Aorta (tissue), 5 donors: Measurements from ENCODE around the gene ZNF616. TPM values are rescaled to one million over a fixed set of nuclear protein-coding genes. Genes with fewer than 3 reads are reported as not detected.
"Not testable (repeated sequence)": the region's sequence is repeated elsewhere in the genome, so short reads cannot be mapped to it uniquely, and the experiment has no call there.

ENCODE experiments used
- ATAC-seq: fragments of 200-7000 bp; cut with Tn5 transposase; one replicate; pipeline ENCODE4 v1.9.1; 2022; ENCODE audit warnings: moderate library complexity; ENCODE audit not compliant: low FRiP score
- DNase-seq, 2 donors: peaks; one replicate each; pipeline ENCODE4 v3.0.0-alpha.2; 2020
- H3K27ac ChIP-seq, 2 donors: one replicate each; pipeline ENCODE4 v1.5.1; 2013; ENCODE audit warnings: low read length in 2 of 2, mild to moderate bottlenecking in 2 of 2, moderate library complexity in 2 of 2, control low read depth in 1 of 2, inconsistent platforms in 1 of 2, low read depth in 1 of 2
- H3K27me3 ChIP-seq, 2 donors: one replicate each; pipeline ENCODE4 v1.6.1; 2013; ENCODE audit warnings: control low read depth in 1 of 2, low read length in 1 of 2, mild to moderate bottlenecking in 1 of 2, moderate library complexity in 1 of 2; ENCODE audit not compliant: insufficient read depth in 2 of 2, control insufficient read depth in 1 of 2
- H3K36me3 ChIP-seq, 2 donors: one replicate each; pipeline ENCODE4 v1.6.1; 2013; ENCODE audit warnings: control low read depth in 1 of 2, low read length in 1 of 2, mild to moderate bottlenecking in 1 of 2; ENCODE audit not compliant: insufficient read depth in 2 of 2, control insufficient read depth in 1 of 2
- H3K4me1 ChIP-seq, 2 donors: one replicate each; pipeline ENCODE4 v1.6.1; 2013; ENCODE audit warnings: low read length in 2 of 2, control low read depth in 1 of 2, mild to moderate bottlenecking in 1 of 2, moderate library complexity in 1 of 2; ENCODE audit not compliant: insufficient read depth in 2 of 2, control insufficient read depth in 1 of 2
- H3K4me3 ChIP-seq, 2 donors: one replicate each; pipeline ENCODE4 v1.5.1; 2013; ENCODE audit warnings: low read length in 2 of 2, control low read depth in 1 of 2, mild to moderate bottlenecking in 1 of 2
- H3K9me3 ChIP-seq: one replicate; pipeline ENCODE4 v1.6.1; 2013; ENCODE audit warnings: mild to moderate bottlenecking, low read length; ENCODE audit not compliant: control insufficient read depth
- WGBS, 2 donors: extraction: QIAGEN DNeasy Blood & Tissue Kit; methylation state at CpG; one replicate each; pipeline ENCODE4 v1.1.7; 2013; 5-methylcytosine and 5-hydroxymethylcytosine counted together
- intact Hi-C, 2 donors: fragments of 100-400 bp; cut with DNase I; formaldehyde crosslinking; loops; one replicate each; pipeline versions ENCODE4 v1.14.2 to v1.15.0; 2022
- polyA plus RNA-seq, 2 donors: library from polyadenylated mRNA; stranded (reverse); fragments of 200-250 nt; gene quantifications; one replicate each; pipeline ENCODE4 v1.2.3, GENCODE V29; 2013
- total RNA-seq, 2 donors: library from RNA; stranded (reverse); fragmentation: NEBNext Ultra II Directional; extraction: Animal tissue kit (Norgen Biotek cat#: 25700); gene quantifications; one replicate each; pipeline ENCODE4 v1.2.1, GENCODE V29; 2021
- donor health status: healthy with polysubstance abuse.
- donor health status: Bipolar disorder and iron deficiency.
- donor health status: DM: no; HTN: no; CAD: no.
- donor health status: DM: no; HTN: no; CAD: no.
- donor health status: DM: yes; HTN: yes; CAD: no.

ZNF616 gene
- total and polyA plus RNA-seq, 4 donors, result 0.88 to 11.0 (median 5.1) TPM

GRCh38 chr19:52120286-52120685 is 19.5 kb downstream of the ZNF616 start:
- Histone ChIP-seq H3K9me3 (peaks cover 31% of the 10 kb centered on the region), H3K27me3 (no peaks in the 10 kb centered on the region), H3K4me1 (no peaks in the 10 kb centered on the region), H3K4me3 (no peak overlapping the region), H3K27ac (no peak overlapping the region), H3K36me3 (peaks cover 27 to 40% of the 10 kb centered on the region in 2 donors)
- 96 to 99% methylated on average over 3 of the region's 3 CpGs for WGBS, 2 donors
- no peak for ATAC-seq
- intact Hi-C loops, result no loop called here
- no peak for DNase-seq

GRCh38 chr19:52115526-52116053 is 24.1 kb downstream of the ZNF616 start:
- WGBS, 2 donors, result 97 to 98% methylated on average over 12 of the region's 12 CpGs
- intact Hi-C loops, result no loop called here
- H3K4me3 ChIP-seq, result no peak overlapping the region

DNA sequence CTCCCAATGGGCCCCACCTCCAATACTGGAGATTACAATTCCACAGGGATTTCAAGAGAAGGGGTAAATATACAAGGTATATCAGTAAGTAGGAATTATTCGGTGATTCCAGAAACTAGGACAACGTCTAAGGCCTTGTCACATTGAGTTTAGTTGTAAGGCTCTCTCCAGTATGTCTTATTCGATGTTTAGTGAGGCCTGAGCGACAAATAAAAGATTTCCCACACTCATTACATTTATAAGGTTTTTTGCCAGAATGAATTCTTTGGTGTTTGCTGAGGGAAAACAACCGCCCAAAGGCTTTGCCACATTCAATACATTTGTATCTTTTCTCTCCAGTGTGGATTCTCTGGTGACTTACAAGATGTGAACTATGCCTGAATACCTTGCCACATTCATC is 25.0 kb downstream of the ZNF616 start:
- H3K27ac ChIP-seq, result no peak overlapping the region
- H3K4me3 ChIP-seq, result no peak overlapping the region
- ATAC-seq, result no peak
- WGBS, 2 donors, result 98 to 99% methylated on average over 5 of the region's 5 CpGs
- no peak for DNase-seq
- peaks cover 16 to 22% of the 10 kb centered on the region in 2 donors for H3K36me3 ChIP-seq
- H3K4me1 ChIP-seq, result no peaks in the 10 kb centered on the region
- intact Hi-C loops, result no loop called here
- H3K9me3 ChIP-seq, result peaks cover 39% of the 10 kb centered on the region
- no peaks in the 10 kb centered on the region for H3K27me3 ChIP-seq

More at GRCh38 chr19:52115526-52116053, 24.1 kb downstream of the ZNF616 start:
- DNase-seq (no peak), ATAC-seq (no peak)
- H3K9me3 ChIP-seq, result peaks cover 39% of the 10 kb centered on the region
- H3K27ac ChIP-seq, result no peak overlapping the region
- no peaks in the 10 kb centered on the region for H3K27me3 ChIP-seq
- no peaks in the 10 kb centered on the region for H3K4me1 ChIP-seq
- peaks cover 16 to 22% of the 10 kb centered on the region in 2 donors for H3K36me3 ChIP-seq

DNA sequence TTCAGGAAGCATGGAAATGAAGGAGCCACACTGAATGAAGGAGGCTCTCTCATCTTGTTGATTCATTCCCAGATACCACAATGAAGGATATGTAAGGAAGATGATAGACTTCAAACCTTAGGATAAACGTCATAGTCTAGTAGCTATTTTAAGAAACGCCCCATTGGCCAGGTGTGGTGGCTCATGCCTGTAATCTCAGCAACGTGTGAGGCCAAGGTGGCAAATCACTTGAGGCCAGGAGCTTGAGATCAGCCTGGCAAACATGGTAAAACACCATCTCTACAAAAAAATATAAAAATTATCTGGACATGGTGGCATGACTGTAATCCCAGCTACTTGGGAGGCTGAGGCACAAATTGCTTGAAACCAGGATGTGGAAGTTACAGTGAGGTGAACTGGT is 27.1 kb downstream of the ZNF616 start:
- Histone ChIP-seq H3K4me3 (no peak overlapping the region), H3K9me3 (peaks cover 32% of the 10 kb centered on the region), H3K36me3 (peaks cover 9 to 12% of the 10 kb centered on the region in 2 donors), H3K4me1 (no peaks in the 10 kb centered on the region), H3K27me3 (no peaks in the 10 kb centered on the region), H3K27ac (no peak overlapping the region)
- DNase-seq (no peak), ATAC-seq (no peak)
- intact Hi-C loops, result no loop called here
- WGBS, 2 donors, result 75 to 90% methylated on average over 3 of the region's 3 CpGs

GRCh38 chr19:52110780-52111179 is 29.0 kb downstream of the ZNF616 start:
- ATAC-seq (no peak), DNase-seq (no peak)
- WGBS, 2 donors, result 69 to 87% methylated on average over 6 of the region's 6 CpGs
- H3K27ac ChIP-seq, result no peak overlapping the region
- H3K4me1 ChIP-seq, result no peaks in the 10 kb centered on the region
- intact Hi-C loops, result no loop called here
- H3K36me3 ChIP-seq, result peaks cover 1 to 5% of the 10 kb centered on the region in 2 donors
- no peaks in the 10 kb centered on the region for H3K27me3 ChIP-seq
- H3K4me3 ChIP-seq, result no peak overlapping the region
- peaks cover 28% of the 10 kb centered on the region for H3K9me3 ChIP-seq

- Histone ChIP-seq H3K27ac (no peak overlapping the region), H3K9me3 (peaks cover 4% of the 10 kb centered on the region), H3K36me3 (no peaks in the 10 kb centered on the region), H3K27me3 (no peaks in the 10 kb centered on the region), H3K4me3 (no peak overlapping the region), H3K4me1 (no peaks in the 10 kb centered on the region)
- DNase-seq (no peak), ATAC-seq (no peak)
- intact Hi-C loops, result no loop called here
- WGBS, 2 donors, result 97 to 100% methylated on average over 1 of the region's 1 CpG
Observed at GRCh38 chr19:52102782-52103181, 37.0 kb downstream of the ZNF616 start.

GRCh38 chr19:52101866-52102562 is 37.7 kb downstream of the ZNF616 start:
- DNase-seq, result no peak
- Histone ChIP-seq H3K27me3 (no peaks in the 10 kb centered on the region), H3K4me3 (no peak overlapping the region), H3K9me3 (peaks cover 6% of the 10 kb centered on the region), H3K36me3 (no peaks in the 10 kb centered on the region), H3K4me1 (no peaks in the 10 kb centered on the region), H3K27ac (no peak overlapping the region)
- no peak for ATAC-seq
- WGBS, 2 donors, result 82 to 86% methylated on average over 2 of the region's 2 CpGs
- intact Hi-C loops, result no loop called here

DNA sequence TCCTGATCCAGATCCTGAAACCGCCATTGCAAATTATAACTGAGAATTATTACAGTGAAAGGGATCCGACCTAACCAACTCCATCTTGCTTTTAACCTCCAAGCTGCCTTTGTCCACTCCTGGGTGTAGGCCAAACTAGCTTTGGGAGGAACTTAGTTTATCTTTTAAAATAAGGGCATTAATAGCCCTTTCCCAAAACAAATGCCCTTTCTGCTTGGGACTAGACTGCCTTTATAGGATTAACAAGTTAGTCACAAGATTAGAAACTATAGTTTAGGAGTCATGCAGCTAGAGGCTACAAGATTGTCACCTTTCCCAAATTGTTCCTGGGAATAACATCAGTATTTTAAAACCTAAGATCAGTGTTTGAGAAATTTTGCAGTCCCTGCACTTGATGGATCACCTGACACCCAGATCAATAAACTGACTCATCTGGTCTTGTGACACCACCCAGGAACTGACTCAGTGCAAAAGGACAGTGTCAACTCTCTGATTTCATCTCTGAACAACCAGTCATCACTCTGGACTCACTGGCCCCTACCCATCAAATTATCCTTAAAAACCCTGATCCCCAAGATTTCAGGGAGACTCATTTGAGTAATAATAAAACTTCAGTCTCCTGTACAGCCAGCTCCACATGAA is 40.1 kb downstream of the ZNF616 start:
- H3K27ac ChIP-seq, result no peak overlapping the region
- ATAC-seq (no peak), DNase-seq (no peak)
- no peaks in the 10 kb centered on the region for H3K36me3 ChIP-seq
- intact Hi-C loops, result no loop called here
- 89 to 92% methylated on average over 2 of the region's 2 CpGs for WGBS, 2 donors
- H3K4me1 ChIP-seq, result no peaks in the 10 kb centered on the region
- no peak overlapping the region for H3K4me3 ChIP-seq
- no peaks in the 10 kb centered on the region for H3K27me3 ChIP-seq
- peaks cover 7% of the 10 kb centered on the region for H3K9me3 ChIP-seq

DNA sequence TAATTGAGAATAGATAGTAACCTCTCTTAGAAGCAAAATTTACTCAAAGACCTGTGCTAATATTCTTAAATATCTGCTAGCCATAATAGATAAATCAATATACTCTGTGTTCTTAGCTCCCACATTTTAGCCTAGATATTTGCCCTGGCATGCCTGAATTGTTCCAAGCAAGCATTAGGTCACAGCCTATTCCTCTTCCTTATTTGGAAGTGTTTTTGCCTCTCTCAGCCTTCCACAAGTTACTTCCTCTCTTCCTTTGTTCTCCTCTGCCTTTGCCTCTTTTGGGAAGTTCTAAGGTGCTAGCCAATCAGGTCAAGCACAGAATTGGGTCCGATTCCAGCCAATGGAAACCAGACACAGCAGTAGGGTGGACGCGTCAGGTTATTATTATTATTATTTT is 43.3 kb downstream of the ZNF616 start:
- 81 to 96% methylated on average over 3 of the region's 3 CpGs for WGBS, 2 donors
- ATAC-seq, H3K4me3 ChIP-seq, H3K9me3 ChIP-seq, DNase-seq, H3K4me1 ChIP-seq, intact Hi-C loops, H3K27me3 ChIP-seq, H3K27ac ChIP-seq, H3K36me3 ChIP-seq: not testable (repeated sequence)
